Muscle layer of duodenum (tissue), 2 donors: ENCODE results near the gene COPE.
"Not testable (repeated sequence)": the region's sequence is repeated elsewhere in the genome, so short reads cannot be mapped to it uniquely, and the experiment has no call there.

Experiments used
- H3K27ac ChIP-seq: one replicate; pipeline ENCODE4 v1.7.0; 2013; ENCODE audit warnings: mild to moderate bottlenecking, low read length
- H3K27me3 ChIP-seq: one replicate; pipeline ENCODE4 v1.7.0; 2013; ENCODE audit warnings: low read depth, mild to moderate bottlenecking, control low read depth, low read length
- H3K36me3 ChIP-seq, 2 donors: one replicate each; pipeline ENCODE4 v1.7.0; 2013; ENCODE audit warnings: low read length in 2 of 2, control low read depth in 1 of 2, mild to moderate bottlenecking in 1 of 2; ENCODE audit not compliant: insufficient read depth in 2 of 2, control insufficient read depth in 1 of 2
- H3K4me1 ChIP-seq, 2 donors: one replicate each; pipeline ENCODE4 v1.7.0; 2013; ENCODE audit warnings: low read length in 2 of 2, mild to moderate bottlenecking in 2 of 2, control low read depth in 1 of 2, moderate library complexity in 1 of 2; ENCODE audit not compliant: insufficient read depth in 2 of 2, control insufficient read depth in 1 of 2
- H3K4me3 ChIP-seq, 2 donors: one replicate each; pipeline ENCODE4 v1.7.0; 2013; ENCODE audit warnings: low read length in 2 of 2, low read depth in 1 of 2, mild to moderate bottlenecking in 1 of 2
- H3K9me3 ChIP-seq, 2 donors: one replicate each; pipeline ENCODE4 v1.7.0; 2013; ENCODE audit warnings: low read length in 2 of 2, control low read depth in 1 of 2, mild to moderate bottlenecking in 1 of 2; ENCODE audit not compliant: control insufficient read depth in 1 of 2
- donor health status: healthy.

Gene COPE

DNA sequence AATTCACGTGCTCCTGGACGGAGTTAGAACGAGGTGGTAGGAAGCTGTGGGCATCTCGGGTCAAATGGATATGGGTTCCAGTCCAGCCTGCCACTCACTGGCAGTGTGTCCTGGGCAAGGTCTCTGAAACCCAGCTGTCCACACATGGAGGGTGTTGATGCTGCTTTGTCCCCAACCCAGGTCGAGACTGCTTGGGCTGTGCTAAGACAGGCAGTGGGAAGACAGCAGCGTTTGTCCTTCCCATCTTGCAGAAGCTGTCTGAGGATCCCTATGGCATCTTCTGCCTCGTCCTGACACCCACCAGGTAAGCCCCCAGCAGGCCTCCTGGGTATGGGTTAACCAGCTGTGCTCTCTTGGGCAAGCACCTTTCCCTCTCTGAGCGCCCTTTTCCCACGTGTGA lies 1.2 kb upstream of the COPE start:
- peak overlapping the region; percentile 90 for H3K27ac ChIP-seq

DNA sequence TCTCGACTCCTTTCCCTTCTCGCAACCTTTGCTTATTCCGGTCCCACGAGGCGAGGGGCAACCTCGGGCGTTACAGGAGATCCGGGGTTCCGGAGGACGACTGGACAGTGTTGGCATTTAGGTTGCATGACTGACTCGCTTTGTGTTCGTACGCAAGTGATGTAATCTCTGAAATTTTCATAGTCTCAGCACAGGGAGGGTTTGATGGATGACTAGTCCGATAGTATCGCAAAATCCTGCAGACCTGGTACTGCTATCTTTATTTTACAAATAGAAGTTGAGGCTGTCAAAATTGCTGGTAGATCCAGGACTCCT lies 670 bp upstream of the COPE start:
- H3K27me3 ChIP-seq = no peaks in the 10 kb centered on the region
- peaks cover 12 to 51% of the 10 kb centered on the region in 2 donors for H3K36me3 ChIP-seq
- H3K9me3 ChIP-seq = no peaks in the 10 kb centered on the region
- peaks cover 6 to 39% of the 10 kb centered on the region in 2 donors for H3K4me1 ChIP-seq
- H3K27ac ChIP-seq = peak overlapping the region; percentile 90
- H3K4me3 ChIP-seq = peak overlapping the region; percentile 99 to 100

More for the DNA sequence above, 1.2 kb upstream of the COPE start:
- H3K9me3 ChIP-seq = no peaks in the 10 kb centered on the region
- no peaks in the 10 kb centered on the region for H3K27me3 ChIP-seq
- H3K36me3 ChIP-seq = peaks cover 12 to 49% of the 10 kb centered on the region in 2 donors
- H3K4me3 ChIP-seq = peak overlapping the region; percentile 99 to 100
- H3K4me1 ChIP-seq = peaks cover 6 to 37% of the 10 kb centered on the region in 2 donors

GRCh38 chr19:18917593-18917992 lies 1.6 kb downstream of the COPE start:
- not testable (repeated sequence) for H3K4me3 ChIP-seq, H3K9me3 ChIP-seq, H3K27me3 ChIP-seq, H3K27ac ChIP-seq
- Histone ChIP-seq H3K36me3 (peaks cover 7 to 45% of the 10 kb centered on the region in 2 donors), H3K4me1 (peaks cover 6 to 39% of the 10 kb centered on the region in 2 donors)

GRCh38 chr19:18915639-18916038 lies 3.5 kb downstream of the COPE start:
- Histone ChIP-seq H3K27ac (no peak overlapping the region), H3K9me3 (no peaks in the 10 kb centered on the region), H3K4me3 (no peak overlapping the region), H3K36me3 (peaks cover 3 to 36% of the 10 kb centered on the region in 2 donors), H3K4me1 (peaks cover 6 to 31% of the 10 kb centered on the region in 2 donors), H3K27me3 (no peaks in the 10 kb centered on the region)

GRCh38 chr19:18913466-18913865 lies 5.7 kb downstream of the COPE start:
- Histone ChIP-seq H3K9me3 (no peaks in the 10 kb centered on the region), H3K4me3 (no peak overlapping the region), H3K27ac (no peak overlapping the region), H3K27me3 (no peaks in the 10 kb centered on the region), H3K36me3 (peaks cover 3 to 46% of the 10 kb centered on the region in 2 donors), H3K4me1 (peaks cover 0 to 20% of the 10 kb centered on the region in 2 donors)

GRCh38 chr19:18912933-18913332 lies 6.3 kb downstream of the COPE start:
- Histone ChIP-seq H3K4me1 (peaks cover 0 to 15% of the 10 kb centered on the region in 2 donors), H3K27me3 (no peaks in the 10 kb centered on the region), H3K36me3 (peaks cover 3 to 48% of the 10 kb centered on the region in 2 donors), H3K27ac (no peak overlapping the region), H3K4me3 (no peak overlapping the region), H3K9me3 (no peaks in the 10 kb centered on the region)

- peaks cover 8 to 67% of the 10 kb centered on the region in 2 donors for H3K36me3 ChIP-seq
- no peak overlapping the region for H3K27ac ChIP-seq
- no peaks in the 10 kb centered on the region for H3K9me3 ChIP-seq
- H3K4me3 ChIP-seq = no peak overlapping the region
- no peaks in the 10 kb centered on the region for H3K27me3 ChIP-seq
- peaks cover 0 to 3% of the 10 kb centered on the region in 2 donors for H3K4me1 ChIP-seq
These were observed 8.3 kb downstream of the COPE start for GRCh38 chr19:18910801-18911436.

DNA sequence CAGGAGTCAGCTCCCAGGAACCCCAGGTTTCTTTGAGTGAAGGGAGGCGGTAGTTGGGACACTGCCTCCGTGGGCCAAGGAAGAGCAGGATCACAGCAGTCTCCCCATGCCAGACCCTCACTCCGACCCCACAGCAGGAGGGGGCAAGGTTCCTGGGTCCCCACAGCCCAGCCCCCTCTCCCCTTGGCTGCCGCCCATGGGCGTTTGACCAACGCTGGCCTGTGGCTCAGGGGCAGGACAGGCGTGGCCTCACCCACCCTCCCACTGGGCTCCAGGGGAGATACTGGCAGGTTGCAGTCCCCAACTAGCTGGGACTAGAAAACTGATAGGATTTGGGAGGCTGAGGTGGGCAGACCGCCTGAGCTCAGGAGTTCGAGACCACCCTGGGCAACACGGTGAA lies 9.2 kb downstream of the COPE start:
- H3K27ac ChIP-seq = no peak overlapping the region
- H3K9me3 ChIP-seq = no peaks in the 10 kb centered on the region
- peaks cover 8 to 69% of the 10 kb centered on the region in 2 donors for H3K36me3 ChIP-seq

DNA sequence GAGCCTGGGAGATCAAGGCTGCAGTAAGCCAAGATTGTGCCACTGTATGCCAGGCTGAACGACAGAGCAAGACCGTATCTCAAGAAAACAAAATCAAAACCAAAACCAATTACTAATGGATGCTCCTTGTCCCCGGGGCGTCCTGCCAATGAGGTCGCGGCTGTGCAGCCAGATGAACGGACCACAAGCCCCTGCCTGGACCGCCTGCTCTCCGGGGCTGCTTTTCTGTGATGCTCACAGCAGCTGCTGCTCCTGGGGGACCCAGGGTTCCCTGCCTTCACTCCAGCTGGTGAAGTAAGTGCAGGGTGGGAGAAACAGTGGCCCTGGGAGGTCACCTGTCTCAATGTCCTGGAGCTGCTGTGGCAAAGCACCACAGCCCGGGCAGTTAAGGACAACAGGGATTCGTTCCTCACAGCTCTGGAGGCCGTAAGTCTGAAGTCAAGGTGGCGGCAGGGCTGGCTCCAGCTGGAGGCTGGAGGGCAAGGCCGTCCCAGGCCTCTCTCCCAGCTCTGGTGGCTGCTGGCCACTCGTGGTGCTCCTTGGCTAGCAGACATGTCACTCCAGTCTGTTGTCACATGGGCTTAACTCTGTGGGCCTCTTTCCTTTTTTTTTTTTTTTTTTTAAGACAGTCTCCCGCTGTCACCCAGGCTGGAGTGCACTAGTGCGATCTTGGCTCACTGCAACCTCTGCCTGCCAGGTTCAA lies 10.1 kb downstream of the COPE start:
- H3K36me3 ChIP-seq = peaks cover 8 to 75% of the 10 kb centered on the region in 2 donors
- no peaks in the 10 kb centered on the region for H3K9me3 ChIP-seq
- no peaks in the 10 kb centered on the region for H3K4me1 ChIP-seq
- no peak overlapping the region for H3K27ac ChIP-seq
- no peaks in the 10 kb centered on the region for H3K27me3 ChIP-seq
- no peak overlapping the region for H3K4me3 ChIP-seq

More for the DNA sequence above, 9.2 kb downstream of the COPE start:
- Histone ChIP-seq H3K4me3 (no peak overlapping the region), H3K4me1 (no peaks in the 10 kb centered on the region), H3K27me3 (no peaks in the 10 kb centered on the region)

GRCh38 chr19:18906605-18907519 lies 12.3 kb downstream of the COPE start:
- H3K9me3 ChIP-seq = no peaks in the 10 kb centered on the region
- H3K4me1 ChIP-seq = no peaks in the 10 kb centered on the region
- no peak overlapping the region for H3K27ac ChIP-seq
- no peaks in the 10 kb centered on the region for H3K27me3 ChIP-seq
- no peak overlapping the region for H3K4me3 ChIP-seq
- peaks cover 4 to 74% of the 10 kb centered on the region in 2 donors for H3K36me3 ChIP-seq
